TTC549 (cell line): ENCODE measurements around the gene HBM.
"Not testable (repeated sequence)": the region's sequence is repeated elsewhere in the genome, so short reads cannot be mapped to it uniquely, and the experiment has no call there.

Experiments
- FAIRE-seq: peaks from 2 replicates; lab custom pipeline; 2012; peaks lifted over from hg19 to GRCh38; lab: Jason Lieb, UNC

Gene HBM

DNA sequence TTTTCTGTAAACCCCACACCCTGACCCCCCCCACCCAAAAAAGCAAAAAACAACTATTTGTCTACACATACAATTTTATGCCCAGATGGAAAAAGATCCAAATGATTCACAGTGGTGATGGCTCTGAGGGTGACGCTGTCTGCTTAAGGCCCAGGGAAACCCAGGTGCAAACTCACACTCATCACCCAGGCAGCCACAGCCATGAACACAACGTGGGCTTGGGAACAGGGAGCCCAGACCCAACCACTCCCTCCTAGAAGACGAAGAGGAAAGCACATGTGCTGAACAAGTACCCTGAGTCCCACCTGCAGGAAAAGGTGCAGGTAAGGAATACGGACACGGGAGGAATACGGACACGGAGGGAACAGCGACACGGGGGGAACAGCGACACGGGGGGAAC lies 19.9 kb downstream of the HBM start:
- no peak for FAIRE-seq

DNA sequence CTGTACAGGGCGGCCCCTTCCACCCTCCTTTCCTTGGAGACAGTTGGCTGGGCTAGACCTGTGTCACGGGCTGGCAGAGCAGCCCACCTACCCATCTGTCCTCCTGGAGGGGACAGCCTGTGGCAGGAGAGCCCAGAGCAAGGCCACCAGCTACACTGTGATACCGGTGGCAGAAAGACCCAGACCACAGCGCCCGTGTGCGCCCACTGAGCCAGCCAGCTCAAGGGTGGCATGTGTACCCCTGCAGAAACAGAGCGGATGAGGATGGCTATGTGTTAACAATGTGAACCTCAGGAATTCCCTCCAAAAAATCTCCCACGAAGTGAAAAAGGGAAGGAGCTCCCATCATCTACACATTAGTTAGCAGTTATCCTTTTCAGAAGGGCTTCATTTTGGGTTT lies 21.6 kb downstream of the HBM start:
- FAIRE-seq: no peak

- no peak for FAIRE-seq
Observed at GRCh38 chr16:188674-189073, 22.9 kb downstream of the HBM start.

GRCh38 chr16:189604-190186 lies 23.9 kb downstream of the HBM start:
- no peak for FAIRE-seq

DNA sequence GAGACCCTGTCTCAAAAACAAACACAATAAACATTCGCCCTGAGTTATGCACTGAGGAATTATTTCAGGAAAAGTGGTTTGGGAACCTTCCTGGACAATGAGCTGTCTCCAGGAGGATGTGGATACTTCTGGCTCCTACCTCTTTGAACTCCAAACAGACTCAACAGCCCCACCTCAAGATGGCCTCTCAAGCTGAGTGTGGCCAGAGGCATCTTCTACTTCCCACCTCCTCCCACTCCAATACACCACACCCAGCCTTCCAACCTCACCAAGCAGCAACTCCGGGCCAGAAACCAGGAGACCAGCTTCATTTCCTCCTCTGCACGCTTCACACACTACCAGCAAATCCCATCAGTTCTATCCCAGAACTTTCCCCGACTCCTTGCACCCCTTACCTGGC lies 26.1 kb downstream of the HBM start:
- FAIRE-seq: no peak

- no peak for FAIRE-seq
Observed at GRCh38 chr16:192686-193085, 26.9 kb downstream of the HBM start.

- no peak for FAIRE-seq
Observed at GRCh38 chr16:193441-193840, 27.7 kb downstream of the HBM start.

GRCh38 chr16:194516-194915 lies 28.7 kb downstream of the HBM start:
- no peak for FAIRE-seq

GRCh38 chr16:200388-200787 lies 34.6 kb downstream of the HBM start:
- no peak for FAIRE-seq

DNA sequence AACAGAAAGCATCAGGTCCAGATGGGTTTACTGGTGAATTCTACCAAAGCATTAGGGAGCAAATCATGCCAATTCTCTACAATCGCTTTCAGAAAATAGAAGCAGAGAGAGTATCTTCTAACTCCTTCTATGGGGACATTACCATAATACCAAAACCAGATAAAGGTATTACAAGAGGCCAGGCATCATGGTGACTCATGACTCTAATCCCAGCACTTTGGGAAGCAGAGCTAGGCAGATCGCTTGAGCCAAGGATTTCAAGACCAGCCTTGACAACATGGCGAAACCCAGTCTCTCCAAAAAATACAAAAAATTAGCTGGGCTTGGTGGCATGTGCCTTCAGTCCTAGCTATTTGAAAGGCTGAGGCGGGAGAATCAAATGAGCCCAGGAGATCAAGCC lies 37.5 kb downstream of the HBM start:
- FAIRE-seq: no peak

DNA sequence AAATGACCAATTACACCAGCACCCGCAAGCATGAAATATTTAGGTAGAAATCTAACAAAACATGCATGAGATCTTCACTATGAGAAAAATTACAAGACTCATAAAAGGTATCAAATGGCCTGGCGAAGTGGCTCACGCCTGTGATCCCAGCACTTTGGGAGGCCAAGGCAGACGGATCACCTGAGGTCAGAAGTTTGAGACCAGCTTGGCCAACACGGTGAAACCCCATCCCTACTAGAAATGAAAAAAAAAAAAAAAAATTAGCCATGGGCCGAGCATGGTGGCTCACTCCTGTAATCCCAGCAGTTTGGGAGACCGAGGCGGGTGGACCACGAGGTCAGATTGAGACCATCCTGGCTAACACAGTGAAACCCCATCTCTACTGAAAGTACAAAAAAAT lies 38.3 kb downstream of the HBM start:
- FAIRE-seq: not testable (repeated sequence)

DNA sequence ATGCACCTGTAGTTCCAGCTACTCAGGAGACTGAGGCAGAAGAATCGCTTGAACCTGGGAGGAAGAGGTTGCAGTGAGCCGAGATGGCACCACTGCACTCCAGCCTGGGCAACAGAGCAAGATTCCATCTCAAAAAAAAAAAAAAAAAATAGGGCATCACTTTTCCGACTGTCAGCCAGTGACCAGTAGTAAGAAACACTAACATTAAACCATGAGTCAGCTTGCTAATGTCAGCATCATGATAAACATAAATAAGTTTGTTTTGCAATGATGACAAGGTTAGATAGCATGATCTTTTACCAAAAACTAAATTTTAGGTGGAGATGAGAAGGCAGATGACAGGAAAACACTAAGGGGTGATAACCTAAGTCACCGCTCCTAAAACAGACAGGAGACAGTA lies 43.6 kb downstream of the HBM start:
- not testable (repeated sequence) for FAIRE-seq

DNA sequence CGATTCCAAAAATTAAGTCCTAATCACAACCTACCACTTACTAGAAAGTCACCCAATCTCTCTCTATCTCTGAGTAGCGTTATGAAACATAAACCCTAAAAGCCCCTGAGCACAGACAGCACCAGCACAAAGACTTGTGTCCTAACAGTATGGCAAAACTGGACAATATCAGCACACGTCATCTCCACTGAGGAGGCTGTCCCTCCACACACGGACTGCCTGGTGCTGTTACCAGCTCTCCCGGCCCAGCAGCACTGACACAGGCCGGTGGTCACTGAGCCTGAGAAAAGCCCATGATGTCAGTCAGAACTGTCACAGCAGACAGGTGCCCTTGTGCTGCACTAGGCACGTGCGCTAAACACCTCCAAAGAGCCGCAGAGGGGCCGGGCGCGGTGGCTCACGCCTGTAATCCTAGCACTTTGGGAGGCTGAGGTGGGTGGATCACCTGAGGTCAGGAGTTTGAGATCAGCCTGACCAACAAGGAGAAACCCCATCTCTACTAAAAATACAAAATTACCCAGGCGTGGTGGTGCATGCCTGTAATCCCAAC lies 45.9 kb downstream of the HBM start:
- not testable (repeated sequence) for FAIRE-seq

DNA sequence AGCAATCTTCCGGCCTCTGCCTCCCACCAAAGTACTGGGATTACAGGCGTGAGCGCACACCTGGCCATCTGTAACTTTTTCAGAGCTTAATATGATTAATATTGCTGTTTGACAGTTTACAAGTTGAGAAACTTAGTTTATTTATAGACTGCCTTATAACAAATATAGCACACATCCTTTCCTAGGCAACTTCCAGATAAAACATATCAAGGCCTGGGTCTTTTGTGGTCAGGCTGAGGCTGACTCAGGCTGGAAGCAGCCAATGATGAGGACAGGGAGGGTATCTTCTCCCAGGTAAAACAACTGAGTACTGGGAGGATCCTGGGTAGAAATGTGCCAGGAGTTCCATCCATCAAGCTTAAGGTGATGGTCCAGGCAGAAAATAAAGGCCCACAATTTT lies 47.2 kb downstream of the HBM start:
- no peak for FAIRE-seq
